GM18868 (cell line): ENCODE data around the gene VCL.
"Not testable (repeated sequence)": the region's sequence is repeated elsewhere in the genome, so short reads cannot be mapped to it uniquely, and the experiment has no call there.

ENCODE experiments used
- ATAC-seq: cut with Tn5 transposase; IDR thresholded peaks from one replicate; pipeline ENCODE4 v1.9.1; 2021; ENCODE audit warnings: mild to moderate bottlenecking, moderate library complexity; ENCODE audit not compliant: unreplicated experiment

VCL gene

DNA sequence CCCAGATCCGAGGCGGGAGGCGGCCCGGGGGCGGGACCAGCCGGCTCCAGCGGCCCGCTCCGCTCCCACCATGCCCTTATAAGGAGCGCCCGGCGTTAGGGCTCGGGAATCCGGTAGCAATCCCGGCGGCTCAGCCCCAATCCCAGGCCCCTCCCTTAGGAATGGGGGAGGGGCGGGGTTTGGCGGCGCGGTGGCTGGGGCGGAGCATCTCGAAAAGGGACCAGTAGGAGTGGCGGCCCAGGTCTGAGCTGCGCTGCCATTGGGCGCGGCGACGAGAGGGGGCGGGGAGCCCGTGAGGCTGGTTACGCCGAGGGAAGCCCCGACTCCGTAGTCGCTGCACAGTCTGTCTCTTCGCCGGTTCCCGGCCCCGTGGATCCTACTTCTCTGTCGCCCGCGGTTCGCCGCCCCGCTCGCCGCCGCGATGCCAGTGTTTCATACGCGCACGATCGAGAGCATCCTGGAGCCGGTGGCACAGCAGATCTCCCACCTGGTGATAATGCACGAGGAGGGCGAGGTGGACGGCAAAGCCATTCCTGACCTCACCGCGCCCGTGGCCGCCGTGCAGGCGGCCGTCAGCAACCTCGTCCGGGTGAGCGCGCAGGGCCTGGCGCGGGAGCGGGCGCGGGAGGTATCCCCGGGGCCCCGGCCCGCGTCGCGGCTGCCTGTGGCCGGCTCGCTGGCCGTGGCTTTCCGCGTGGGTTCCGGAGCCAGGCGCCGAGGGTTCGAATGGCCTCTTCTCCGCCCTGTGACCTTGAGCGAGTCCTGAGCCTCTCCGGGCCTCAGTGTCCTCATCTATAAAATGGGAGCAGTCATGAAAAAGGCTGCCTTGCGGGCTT is at the start of gene VCL:
TSS of gene VCL (plus strand) at position 330 of the 836 bp plus-strand sequence. CDS start at position 422, 92 bp downstream.
- peak; percentile 96 for ATAC-seq

GRCh38 chr10:73948947-73949633 is 48.8 kb upstream of the VCL start:
- no peak for ATAC-seq

GRCh38 chr10:73950155-73950948 is 47.6 kb upstream of the VCL start:
- no peak for ATAC-seq

- ATAC-seq: no peak
Measured at GRCh38 chr10:73953665-73954064, 44.3 kb upstream of the VCL start.

DNA sequence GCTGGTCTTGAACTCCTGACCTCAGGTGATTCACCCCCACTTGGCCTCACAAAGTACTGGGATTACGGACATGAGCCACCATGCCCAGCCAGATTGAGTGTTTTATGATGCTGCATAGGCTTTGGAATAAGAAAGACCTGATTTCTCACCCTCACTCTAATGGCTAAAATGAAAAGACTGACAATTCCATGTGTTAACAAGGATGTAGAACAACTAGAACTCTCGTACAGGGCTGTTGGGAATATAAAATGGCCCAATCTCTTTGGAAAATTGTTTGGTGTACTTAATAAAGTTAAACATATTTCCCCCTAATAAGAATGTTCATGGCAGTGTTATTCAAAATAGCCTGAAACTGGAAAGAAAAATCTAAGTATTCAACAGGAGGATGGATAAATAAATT is 43.2 kb upstream of the VCL start:
- no peak for ATAC-seq

- no peak for ATAC-seq
Measured at GRCh38 chr10:73955719-73956118, 42.2 kb upstream of the VCL start.

DNA sequence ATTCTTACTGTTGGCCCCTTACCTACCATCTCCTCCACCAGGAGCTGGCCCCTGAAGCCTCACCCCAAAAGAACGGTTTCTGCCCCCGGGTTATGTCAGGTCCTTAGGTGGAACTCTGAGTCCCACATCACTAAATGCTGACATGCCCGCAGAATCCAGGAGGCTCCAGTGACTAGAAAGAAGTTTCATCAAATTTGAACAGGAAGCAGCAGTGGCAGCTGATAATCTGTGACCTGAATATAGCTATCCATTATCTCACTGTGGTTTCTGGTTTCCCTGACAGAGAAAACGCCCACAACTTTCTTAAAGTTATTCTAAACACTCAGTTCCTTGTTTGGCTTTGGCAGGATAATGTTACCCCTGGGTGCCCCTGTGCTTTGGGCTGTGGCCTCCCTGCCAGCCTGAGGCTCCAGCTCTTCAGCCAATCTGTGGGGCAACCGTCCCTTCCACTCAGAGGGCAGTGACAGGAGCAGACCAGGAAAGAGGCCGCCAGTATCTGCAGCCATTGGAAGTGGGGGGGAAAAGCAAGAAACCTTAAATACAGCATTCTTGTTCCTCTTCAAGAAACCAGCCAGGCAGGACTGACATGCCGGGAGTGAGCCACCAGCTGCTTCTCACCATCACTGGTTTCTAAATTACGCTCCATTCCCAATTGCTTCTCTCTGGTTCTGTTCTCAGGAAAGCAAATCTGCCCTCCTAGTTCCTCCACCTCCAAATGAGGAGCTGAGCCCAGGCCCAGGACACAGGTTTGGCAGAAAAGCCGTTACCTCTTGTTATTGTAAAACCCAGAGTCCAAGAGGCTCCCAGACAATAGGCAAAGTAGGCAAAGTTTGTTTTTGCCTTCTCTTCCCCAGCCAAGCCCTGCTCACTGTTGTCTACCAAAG is 41.2 kb upstream of the VCL start:
- ATAC-seq: peak; percentile 41

DNA sequence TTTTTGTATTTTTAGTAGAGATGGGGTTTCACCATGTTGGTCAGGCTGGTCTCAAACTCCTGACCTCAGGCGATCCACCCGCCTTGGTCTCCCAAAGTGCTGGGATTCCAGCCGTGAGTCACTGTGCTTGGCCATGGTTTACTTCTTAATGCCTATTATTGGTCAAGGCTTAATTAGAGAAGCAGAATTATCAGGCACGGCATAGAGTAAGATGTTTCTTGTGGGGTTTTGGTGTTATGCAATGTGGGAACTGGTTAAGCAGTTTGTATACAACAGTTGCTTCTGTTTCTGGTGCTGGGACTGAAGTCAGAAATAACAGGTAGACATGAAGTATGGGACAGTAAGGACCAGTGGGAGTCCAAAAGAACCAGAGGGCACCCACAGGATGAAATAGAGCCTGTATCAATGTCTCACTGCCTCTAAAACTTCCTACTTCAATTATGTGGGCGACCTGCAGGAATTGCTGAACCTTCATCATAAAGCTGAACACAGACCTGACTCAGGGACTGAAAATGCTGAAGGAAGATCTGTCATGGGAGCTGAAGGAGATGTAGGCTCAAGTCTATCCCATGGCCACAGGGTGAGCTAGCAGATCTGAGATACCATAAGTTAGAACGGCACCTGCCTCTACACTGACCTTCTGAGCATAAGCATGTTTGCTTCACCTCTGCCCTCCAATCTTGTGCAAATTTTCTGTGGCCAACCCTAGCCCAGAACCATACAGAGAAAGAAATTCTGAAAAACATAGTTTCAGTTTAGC is 38.3 kb upstream of the VCL start:
- ATAC-seq: peak; percentile 29

DNA sequence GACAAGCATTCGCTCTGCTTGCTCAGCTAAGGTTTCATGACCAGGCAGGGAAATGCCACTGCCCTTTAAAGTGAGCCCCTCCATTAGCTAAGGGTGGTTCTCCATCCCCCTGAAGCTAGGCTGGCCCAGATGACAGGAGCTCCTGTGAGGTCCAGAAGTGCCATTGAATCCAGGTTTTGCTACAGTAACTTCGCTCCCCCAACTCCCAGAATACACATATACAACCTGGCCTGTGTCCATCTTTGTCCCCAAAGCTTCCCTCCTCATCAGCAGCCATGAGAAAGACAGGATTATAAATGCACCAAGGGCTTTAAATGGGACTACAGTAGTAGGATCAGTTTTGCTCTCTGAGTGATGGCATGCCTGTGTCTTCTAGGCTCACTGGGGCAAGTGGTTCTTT is 35.5 kb upstream of the VCL start:
- ATAC-seq: no peak

DNA sequence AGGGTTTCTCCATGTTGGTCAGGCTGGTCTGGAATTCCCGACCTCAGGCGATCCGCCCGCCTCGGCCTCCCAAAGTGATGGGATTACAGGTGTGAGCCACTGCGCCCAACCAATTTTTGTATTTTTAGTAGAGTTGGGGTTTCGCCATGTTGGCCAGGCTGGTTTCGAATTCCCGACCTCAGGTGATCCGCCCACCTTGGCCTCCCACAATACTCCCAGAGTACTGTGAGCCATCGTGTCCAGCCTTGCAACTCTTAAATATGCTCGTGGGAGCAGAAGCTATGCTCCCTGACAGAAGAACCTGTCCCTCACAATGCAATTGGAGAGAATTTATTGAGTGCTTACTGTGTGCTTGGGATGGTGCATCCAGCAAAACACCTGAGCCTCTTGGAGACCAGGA is 34.4 kb upstream of the VCL start:
- not testable (repeated sequence) for ATAC-seq

GRCh38 chr10:73964743-73965142 is 33.2 kb upstream of the VCL start:
- ATAC-seq: no peak

DNA sequence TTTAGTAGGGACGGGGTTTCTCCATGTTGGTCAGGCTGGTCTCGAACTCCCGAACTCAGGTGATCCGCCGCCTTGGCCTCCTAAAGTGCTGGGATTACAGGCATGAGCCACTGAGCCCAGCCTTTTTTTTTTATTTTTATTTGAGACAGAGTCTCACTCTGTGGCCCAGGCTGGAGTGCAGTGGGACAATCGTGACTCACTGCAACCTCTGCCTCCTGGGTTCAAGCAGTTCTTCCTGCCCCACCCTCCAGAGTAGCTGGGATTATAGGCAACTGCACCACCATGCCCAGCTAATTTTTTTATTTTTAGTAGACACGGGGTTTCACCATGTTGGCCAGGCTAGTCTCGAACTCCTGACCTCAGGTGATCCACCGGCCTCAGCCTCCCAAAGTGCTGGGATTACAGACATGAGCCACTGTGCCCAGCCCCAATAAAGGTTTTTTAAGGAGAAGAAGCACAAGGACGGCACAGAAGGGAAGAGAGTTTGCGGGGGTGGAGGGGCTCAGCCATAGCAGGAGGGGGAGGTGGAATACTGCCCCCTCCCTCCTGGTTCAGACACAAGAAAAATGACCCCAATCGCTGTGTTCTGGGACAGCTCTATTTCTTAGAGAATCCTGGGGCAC is 32.5 kb upstream of the VCL start:
- not testable (repeated sequence) for ATAC-seq

DNA sequence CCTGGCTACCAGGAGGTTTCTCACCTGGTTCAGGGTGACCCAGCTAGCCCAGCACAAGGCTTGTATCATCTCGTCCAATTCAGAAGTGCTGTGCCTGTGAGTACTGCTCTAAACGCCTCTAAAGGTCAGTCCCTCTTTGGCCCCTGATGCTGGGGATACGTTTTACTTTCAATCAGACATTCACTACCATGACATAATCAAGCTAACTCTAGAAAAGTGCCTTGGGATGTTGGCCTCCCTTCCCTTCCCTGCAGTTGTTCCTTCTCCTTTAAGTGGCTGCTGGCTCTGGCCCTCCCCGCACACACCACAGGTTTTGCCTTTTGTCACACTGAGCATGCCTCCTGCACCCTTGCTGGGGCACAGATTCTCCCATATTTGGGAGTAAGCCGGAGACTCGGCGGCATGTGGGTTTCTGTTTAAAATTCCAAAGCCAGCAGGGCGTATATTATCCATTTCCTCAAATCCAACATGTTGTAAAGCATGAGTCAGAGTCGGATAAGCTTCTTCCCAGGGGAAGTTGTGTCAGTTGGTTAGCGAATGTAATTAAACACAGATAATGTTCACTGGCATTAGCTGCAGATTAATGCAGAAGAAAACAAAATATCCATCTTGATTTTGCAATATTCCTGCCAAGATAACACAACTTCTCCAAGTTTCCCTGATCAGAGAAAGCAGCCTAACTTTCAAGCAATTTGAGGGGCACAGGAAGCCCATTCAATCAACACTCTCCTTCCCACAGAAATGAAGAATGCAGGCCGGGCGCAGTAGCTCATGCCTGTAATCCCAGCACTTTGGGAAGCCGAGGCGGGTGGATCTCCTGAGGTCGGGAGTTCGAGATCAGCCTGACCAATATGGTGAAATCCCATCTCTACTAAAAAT is 31.8 kb upstream of the VCL start:
- ATAC-seq: no peak

DNA sequence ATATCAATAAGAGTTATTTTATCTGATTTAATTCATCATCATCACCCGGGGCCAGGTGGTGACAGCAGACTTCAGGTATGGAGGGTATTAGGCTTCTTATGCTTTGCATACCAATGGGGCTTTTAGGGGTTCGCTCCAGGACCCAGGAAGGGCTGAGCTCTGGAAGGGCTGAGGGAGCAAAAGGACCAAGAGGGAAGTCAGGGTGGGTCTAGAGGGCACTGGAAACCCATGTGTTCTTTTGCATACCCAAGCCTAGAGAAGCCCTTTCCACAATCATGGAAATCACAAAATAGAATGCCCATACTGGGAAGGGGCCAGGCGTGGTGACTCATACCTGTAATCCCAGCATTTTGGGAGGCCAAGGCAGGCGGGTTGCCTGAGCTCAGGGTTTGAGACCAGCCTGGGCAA is 30.9 kb upstream of the VCL start:
- ATAC-seq: no peak

DNA sequence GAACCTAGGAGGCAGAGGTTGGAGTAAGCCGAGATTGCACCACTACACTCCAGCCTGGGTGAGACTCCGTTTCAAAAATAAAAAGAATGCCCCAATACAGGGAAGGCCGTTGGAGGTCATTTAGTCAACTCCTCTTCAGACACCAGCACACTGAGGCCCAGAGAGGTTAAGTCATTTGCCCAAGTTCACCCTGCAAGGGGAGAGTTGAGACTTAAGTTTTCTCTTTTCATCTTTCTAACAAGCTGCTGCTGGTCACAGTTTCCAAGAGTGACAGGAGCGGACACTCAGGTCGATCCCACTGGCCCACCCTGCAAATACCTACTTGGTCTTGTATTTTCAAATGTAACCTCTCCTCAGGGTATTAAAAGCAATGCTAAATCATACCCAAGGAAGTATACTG is 30.4 kb upstream of the VCL start:
- ATAC-seq: no peak

DNA sequence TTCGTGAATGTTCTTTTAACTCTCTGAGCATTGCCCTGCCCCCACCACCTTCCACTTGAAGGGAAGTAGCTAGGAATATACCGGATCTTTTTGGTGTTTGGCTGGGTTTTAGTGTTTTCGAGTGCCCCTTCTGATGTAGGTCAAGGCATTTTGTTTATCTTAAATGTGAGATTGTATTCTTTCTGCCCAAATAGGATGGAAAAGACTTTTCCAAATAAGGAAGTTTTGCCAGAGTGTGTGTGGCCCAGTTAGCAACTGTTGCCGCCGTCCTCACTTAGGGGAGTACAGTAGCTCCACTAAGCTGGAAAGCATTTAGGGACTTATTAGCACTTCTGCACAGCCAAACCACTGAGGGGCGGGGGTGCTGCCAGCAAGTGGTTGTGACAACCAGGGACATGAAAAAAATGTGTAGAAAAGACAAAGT is 29.8 kb upstream of the VCL start:
- ATAC-seq: no peak

- ATAC-seq: no peak
Measured at GRCh38 chr10:73969224-73969841, 28.6 kb upstream of the VCL start.

DNA sequence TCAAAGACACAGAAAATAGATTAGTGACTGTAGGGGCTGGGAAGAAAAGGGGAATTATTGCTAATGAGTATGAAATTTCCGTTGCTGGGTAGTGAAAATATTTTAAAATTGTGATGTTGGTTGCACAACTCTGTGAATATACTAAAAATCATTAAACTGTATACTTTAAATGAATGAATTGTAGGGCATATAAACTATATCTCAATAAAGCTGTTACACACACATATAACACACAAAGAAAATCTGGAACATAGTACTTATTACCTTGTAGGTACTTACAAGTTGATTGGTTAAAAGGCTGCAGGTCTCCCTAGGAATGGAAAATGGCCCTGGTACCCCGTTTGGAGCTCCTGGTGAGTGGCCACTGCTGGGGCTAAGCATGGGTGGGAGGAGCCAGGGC is 27.1 kb upstream of the VCL start:
- no peak for ATAC-seq
